HepG2 (cell line): ENCODE data around the gene YWHAE. TPM values are rescaled to one million over a fixed set of nuclear protein-coding genes. Genes with fewer than 3 reads are reported as not detected.

ENCODE experiments used
- HMG20B ChIP-seq: conservative IDR thresholded peaks from 2 replicates; pipeline ENCODE4 v1.6.1; 2016; ENCODE audit warnings: missing genetic modification reagents, missing compliant biosample characterization
- MED13 ChIP-seq: sonication (generic); formaldehyde crosslinking; IDR thresholded peaks from 2 replicates; pipeline ENCODE4 v1.5.0; 2020; ENCODE audit warnings: missing genetic modification reagents
- MEF2D ChIP-seq: sonication (generic); formaldehyde crosslinking; IDR thresholded peaks from 2 replicates; pipeline ENCODE4 v1.5.1; 2020; ENCODE audit warnings: mild to moderate bottlenecking, missing genetic modification reagents
- SMAD1 ChIP-seq: sonication (generic); formaldehyde crosslinking; IDR thresholded peaks from 2 replicates; pipeline ENCODE4 v1.4.0; 2020; ENCODE audit warnings: missing genetic modification reagents, low read depth, mild to moderate bottlenecking, borderline replicate concordance
- TBL1XR1 ChIP-seq: fragments of 150-350 bp; IDR thresholded peaks from 2 replicates; pipeline ENCODE4 v1.6.1; 2014; ENCODE audit warnings: borderline replicate concordance, low read length; ENCODE audit not compliant: partially characterized antibody
- THYN1 ChIP-seq: sonication (generic); formaldehyde crosslinking; IDR thresholded peaks from 2 replicates; pipeline ENCODE4 v1.8.1; 2023; ENCODE audit warnings: low read depth, mild to moderate bottlenecking, moderate library complexity, missing genetic modification reagents, borderline replicate concordance
- ZBTB8A ChIP-seq: sonication (generic); formaldehyde crosslinking; IDR thresholded peaks from 2 replicates; pipeline ENCODE4 v1.4.0; 2020; ENCODE audit warnings: mild to moderate bottlenecking, low read depth, missing genetic modification reagents, borderline replicate concordance
- ZNF775 ChIP-seq: sonication (generic); formaldehyde crosslinking; IDR thresholded peaks from 2 replicates; pipeline ENCODE4 v1.4.0; 2020; ENCODE audit warnings: missing genetic modification reagents, mild to moderate bottlenecking, moderate library complexity, borderline replicate concordance
- polyA plus RNA-seq, 8 experiments: library from polyadenylated mRNA; depleted of rRNA in 3 of 8; stranded (reverse) in 7 of 8; unstranded in 1 of 8; fragments of >200 nt; fragmentation: Illumina TruSeq in 4 of 8; extraction: Trizol in 4 of 8; gene quantifications; 2 replicates each; pipeline versions ENCODE4 v1.2.1 to v1.2.3, GENCODE V29; 2011 to 2016; ENCODE audit warnings: low read depth in 4 of 8, missing spikeins in 1 of 8, mixed read lengths in 1 of 8; ENCODE audit not compliant: insufficient read depth in 1 of 8
- total RNA-seq, 5 experiments: library from RNA; depleted of rRNA; stranded (reverse); fragments of >200 nt; fragmentation: Illumina TruSeq; extraction: Trizol; gene quantifications; 2 replicates each; pipeline ENCODE4 v1.2.3, GENCODE V29; 2016; ENCODE audit warnings: low read depth in 1 of 5
- TF ChIP-seq, protein P1 (sequence below): sonication (generic); formaldehyde crosslinking; conservative IDR thresholded peaks from 2 replicates; pipeline ENCODE4 v1.4.0; 2020; ENCODE audit warnings: missing genetic modification reagents
- TF ChIP-seq, protein P2 (sequence below): sonication (generic); formaldehyde crosslinking; IDR thresholded peaks from 2 replicates; pipeline ENCODE4 v1.4.0; 2020; ENCODE audit warnings: missing genetic modification reagents, borderline replicate concordance
- TF ChIP-seq, protein P3 (sequence below): sonication (generic); formaldehyde crosslinking; conservative IDR thresholded peaks from 2 replicates; pipeline ENCODE4 v1.8.0; 2022; ENCODE audit warnings: missing genetic modification reagents
- TF ChIP-seq, protein P4 (sequence below): IDR thresholded peaks from 2 replicates; pipeline ENCODE4 v1.6.1; 2018; ENCODE audit warnings: missing genetic modification reagents, mild to moderate bottlenecking, missing compliant biosample characterization
- TF ChIP-seq, protein P5 (sequence below): sonication (generic); formaldehyde crosslinking; IDR thresholded peaks from 2 replicates; pipeline ENCODE4 v1.4.0; 2020; ENCODE audit warnings: missing genetic modification reagents, borderline replicate concordance

YWHAE gene
- total and polyA plus RNA-seq, 2 of the 13 experiments (the other 11 are each of a cell fraction or from before 2014, with no cell fraction given), result 256 to 335 TPM

DNA sequence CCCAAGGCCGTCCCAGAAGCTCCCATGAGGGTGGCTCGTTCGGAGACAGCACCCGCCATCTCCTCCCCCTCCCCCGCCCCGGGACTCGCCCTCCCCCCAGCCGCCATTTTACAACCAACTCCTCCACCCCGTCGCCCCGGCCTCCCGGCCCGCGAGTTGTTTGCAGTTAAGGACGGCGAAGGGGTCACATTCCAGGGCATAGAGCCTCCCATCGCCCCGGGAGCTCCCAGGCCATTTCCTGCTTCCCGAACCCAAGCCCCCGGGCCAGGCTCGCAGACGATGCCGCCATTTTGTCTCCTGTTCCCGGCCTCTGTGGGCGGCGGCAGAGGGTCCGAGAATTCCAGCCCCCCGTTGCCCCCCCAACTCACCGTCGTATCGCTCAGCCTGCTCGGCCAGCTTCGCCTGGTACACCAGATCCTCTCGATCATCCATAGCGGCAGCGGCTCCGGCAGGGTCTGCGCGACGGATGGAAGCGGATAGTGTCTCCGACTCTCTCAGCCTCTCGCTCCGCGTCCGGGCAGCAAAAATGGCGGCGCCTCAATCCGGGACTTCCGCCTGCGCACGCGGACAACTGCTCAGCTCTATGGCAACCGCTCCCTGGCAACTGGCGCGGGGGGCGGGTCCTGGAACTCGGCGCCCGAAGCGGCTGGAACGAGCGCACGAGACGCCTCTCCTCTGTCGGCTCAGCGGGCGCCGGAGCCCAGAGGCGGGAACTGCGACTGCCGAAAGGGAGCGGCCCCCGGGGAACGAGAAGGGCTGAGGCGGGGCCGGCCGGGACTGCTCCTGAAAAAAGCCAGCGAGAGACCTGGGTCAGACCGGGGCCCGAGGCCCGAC is at the start of gene YWHAE (continued):
- TF ChIP-seq TBL1XR1, result no peak
- TF ChIP-seq, protein P1, sequence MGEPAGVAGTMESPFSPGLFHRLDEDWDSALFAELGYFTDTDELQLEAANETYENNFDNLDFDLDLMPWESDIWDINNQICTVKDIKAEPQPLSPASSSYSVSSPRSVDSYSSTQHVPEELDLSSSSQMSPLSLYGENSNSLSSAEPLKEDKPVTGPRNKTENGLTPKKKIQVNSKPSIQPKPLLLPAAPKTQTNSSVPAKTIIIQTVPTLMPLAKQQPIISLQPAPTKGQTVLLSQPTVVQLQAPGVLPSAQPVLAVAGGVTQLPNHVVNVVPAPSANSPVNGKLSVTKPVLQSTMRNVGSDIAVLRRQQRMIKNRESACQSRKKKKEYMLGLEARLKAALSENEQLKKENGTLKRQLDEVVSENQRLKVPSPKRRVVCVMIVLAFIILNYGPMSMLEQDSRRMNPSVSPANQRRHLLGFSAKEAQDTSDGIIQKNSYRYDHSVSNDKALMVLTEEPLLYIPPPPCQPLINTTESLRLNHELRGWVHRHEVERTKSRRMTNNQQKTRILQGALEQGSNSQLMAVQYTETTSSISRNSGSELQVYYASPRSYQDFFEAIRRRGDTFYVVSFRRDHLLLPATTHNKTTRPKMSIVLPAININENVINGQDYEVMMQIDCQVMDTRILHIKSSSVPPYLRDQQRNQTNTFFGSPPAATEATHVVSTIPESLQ (CRISPR knock-in tag), result no peak
- TF ChIP-seq THYN1 (CRISPR knock-in tag), result no peak
- TF ChIP-seq, protein P2, sequence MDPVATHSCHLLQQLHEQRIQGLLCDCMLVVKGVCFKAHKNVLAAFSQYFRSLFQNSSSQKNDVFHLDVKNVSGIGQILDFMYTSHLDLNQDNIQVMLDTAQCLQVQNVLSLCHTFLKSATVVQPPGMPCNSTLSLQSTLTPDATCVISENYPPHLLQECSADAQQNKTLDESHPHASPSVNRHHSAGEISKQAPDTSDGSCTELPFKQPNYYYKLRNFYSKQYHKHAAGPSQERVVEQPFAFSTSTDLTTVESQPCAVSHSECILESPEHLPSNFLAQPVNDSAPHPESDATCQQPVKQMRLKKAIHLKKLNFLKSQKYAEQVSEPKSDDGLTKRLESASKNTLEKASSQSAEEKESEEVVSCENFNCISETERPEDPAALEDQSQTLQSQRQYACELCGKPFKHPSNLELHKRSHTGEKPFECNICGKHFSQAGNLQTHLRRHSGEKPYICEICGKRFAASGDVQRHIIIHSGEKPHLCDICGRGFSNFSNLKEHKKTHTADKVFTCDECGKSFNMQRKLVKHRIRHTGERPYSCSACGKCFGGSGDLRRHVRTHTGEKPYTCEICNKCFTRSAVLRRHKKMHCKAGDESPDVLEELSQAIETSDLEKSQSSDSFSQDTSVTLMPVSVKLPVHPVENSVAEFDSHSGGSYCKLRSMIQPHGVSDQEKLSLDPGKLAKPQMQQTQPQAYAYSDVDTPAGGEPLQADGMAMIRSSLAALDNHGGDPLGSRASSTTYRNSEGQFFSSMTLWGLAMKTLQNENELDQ, result no peak
- TF ChIP-seq MED13, result no peak
- no peak for TF ChIP-seq ZNF775
- no peak for TF ChIP-seq SMAD1 (CRISPR knock-in tag)
- TF ChIP-seq, protein P3, sequence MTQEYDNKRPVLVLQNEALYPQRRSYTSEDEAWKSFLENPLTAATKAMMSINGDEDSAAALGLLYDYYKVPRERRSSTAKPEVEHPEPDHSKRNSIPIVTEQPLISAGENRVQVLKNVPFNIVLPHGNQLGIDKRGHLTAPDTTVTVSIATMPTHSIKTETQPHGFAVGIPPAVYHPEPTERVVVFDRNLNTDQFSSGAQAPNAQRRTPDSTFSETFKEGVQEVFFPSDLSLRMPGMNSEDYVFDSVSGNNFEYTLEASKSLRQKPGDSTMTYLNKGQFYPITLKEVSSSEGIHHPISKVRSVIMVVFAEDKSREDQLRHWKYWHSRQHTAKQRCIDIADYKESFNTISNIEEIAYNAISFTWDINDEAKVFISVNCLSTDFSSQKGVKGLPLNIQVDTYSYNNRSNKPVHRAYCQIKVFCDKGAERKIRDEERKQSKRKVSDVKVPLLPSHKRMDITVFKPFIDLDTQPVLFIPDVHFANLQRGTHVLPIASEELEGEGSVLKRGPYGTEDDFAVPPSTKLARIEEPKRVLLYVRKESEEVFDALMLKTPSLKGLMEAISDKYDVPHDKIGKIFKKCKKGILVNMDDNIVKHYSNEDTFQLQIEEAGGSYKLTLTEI (CRISPR knock-in tag), result no peak
- no peak; the same call in 1 of the 2 replicates for TF ChIP-seq HMG20B
- TF ChIP-seq ZBTB8A (CRISPR knock-in tag), result no peak
- TF ChIP-seq, protein P4, sequence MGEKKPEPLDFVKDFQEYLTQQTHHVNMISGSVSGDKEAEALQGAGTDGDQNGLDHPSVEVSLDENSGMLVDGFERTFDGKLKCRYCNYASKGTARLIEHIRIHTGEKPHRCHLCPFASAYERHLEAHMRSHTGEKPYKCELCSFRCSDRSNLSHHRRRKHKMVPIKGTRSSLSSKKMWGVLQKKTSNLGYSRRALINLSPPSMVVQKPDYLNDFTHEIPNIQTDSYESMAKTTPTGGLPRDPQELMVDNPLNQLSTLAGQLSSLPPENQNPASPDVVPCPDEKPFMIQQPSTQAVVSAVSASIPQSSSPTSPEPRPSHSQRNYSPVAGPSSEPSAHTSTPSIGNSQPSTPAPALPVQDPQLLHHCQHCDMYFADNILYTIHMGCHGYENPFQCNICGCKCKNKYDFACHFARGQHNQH (CRISPR knock-in tag), result peak; percentile 81; the same call in 1 of the 2 replicates
- peak; percentile 59; the same call in 1 of the 2 replicates for TF ChIP-seq MEF2D
- TF ChIP-seq, protein P5, sequence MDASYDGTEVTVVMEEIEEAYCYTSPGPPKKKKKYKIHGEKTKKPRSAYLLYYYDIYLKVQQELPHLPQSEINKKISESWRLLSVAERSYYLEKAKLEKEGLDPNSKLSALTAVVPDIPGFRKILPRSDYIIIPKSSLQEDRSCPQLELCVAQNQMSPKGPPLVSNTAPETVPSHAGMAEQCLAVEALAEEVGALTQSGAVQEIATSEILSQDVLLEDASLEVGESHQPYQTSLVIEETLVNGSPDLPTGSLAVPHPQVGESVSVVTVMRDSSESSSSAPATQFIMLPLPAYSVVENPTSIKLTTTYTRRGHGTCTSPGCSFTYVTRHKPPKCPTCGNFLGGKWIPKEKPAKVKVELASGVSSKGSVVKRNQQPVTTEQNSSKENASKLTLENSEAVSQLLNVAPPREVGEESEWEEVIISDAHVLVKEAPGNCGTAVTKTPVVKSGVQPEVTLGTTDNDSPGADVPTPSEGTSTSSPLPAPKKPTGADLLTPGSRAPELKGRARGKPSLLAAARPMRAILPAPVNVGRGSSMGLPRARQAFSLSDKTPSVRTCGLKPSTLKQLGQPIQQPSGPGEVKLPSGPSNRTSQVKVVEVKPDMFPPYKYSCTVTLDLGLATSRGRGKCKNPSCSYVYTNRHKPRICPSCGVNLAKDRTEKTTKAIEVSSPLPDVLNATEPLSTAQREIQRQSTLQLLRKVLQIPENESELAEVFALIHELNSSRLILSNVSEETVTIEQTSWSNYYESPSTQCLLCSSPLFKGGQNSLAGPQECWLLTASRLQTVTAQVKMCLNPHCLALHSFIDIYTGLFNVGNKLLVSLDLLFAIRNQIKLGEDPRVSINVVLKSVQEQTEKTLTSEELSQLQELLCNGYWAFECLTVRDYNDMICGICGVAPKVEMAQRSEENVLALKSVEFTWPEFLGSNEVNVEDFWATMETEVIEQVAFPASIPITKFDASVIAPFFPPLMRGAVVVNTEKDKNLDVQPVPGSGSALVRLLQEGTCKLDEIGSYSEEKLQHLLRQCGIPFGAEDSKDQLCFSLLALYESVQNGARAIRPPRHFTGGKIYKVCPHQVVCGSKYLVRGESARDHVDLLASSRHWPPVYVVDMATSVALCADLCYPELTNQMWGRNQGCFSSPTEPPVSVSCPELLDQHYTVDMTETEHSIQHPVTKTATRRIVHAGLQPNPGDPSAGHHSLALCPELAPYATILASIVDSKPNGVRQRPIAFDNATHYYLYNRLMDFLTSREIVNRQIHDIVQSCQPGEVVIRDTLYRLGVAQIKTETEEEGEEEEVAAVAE (CRISPR knock-in tag), result no peak
